ENCODE measurements around the gene NFYC.

The NFYC gene

GRCh38 chr1:40810927-40811326, 119.4 kb downstream of the NFYC start:
- no peak overlapping the region for H3K4me2 ChIP-seq
- TF ChIP-seq, protein P1, sequence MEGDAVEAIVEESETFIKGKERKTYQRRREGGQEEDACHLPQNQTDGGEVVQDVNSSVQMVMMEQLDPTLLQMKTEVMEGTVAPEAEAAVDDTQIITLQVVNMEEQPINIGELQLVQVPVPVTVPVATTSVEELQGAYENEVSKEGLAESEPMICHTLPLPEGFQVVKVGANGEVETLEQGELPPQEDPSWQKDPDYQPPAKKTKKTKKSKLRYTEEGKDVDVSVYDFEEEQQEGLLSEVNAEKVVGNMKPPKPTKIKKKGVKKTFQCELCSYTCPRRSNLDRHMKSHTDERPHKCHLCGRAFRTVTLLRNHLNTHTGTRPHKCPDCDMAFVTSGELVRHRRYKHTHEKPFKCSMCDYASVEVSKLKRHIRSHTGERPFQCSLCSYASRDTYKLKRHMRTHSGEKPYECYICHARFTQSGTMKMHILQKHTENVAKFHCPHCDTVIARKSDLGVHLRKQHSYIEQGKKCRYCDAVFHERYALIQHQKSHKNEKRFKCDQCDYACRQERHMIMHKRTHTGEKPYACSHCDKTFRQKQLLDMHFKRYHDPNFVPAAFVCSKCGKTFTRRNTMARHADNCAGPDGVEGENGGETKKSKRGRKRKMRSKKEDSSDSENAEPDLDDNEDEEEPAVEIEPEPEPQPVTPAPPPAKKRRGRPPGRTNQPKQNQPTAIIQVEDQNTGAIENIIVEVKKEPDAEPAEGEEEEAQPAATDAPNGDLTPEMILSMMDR (conservative IDR thresholded peaks at IDR 0.05; ENCODE audit: low read depth, low read length), result no peak
- no peaks in the 10 kb centered on the region for H3K36me3 ChIP-seq (ENCODE audit: insufficient read depth)
- H3K27me3 ChIP-seq (ENCODE audit: insufficient read depth, low read depth), result no peaks in the 10 kb centered on the region
- H3K4me3 ChIP-seq (IDR thresholded peaks at IDR 0.05; ENCODE audit: insufficient read depth, low read depth, low read length), result no peak overlapping the region
- no peak overlapping the region for H3K27ac ChIP-seq
- no peak overlapping the region for H2AFZ ChIP-seq (ENCODE audit: low read depth)
- H4K20me1 ChIP-seq (ENCODE audit: insufficient read depth), result no peaks in the 10 kb centered on the region
- no peaks in the 10 kb centered on the region for H3K4me1 ChIP-seq (ENCODE audit: low read depth, poor library complexity, severe bottlenecking)
- no peak overlapping the region for H3K9ac ChIP-seq
- H3K79me2 ChIP-seq (ENCODE audit: insufficient read depth, low read depth), result no peaks in the 10 kb centered on the region

GRCh38 chr1:40815420-40815819, 123.9 kb downstream of the NFYC start:
- no peak overlapping the region for H3K9ac ChIP-seq
- no peak overlapping the region for H3K4me3 ChIP-seq (IDR thresholded peaks at IDR 0.05; ENCODE audit: insufficient read depth, low read depth, low read length)
- no peak overlapping the region for H3K27ac ChIP-seq
- H4K20me1 ChIP-seq (ENCODE audit: insufficient read depth), result no peaks in the 10 kb centered on the region
- H3K4me2 ChIP-seq, result no peak overlapping the region
- no peaks in the 10 kb centered on the region for H3K27me3 ChIP-seq (ENCODE audit: insufficient read depth, low read depth)
- TF ChIP-seq, protein P1 (conservative IDR thresholded peaks at IDR 0.05; ENCODE audit: low read depth, low read length), result no peak
- no peak overlapping the region for H2AFZ ChIP-seq (ENCODE audit: low read depth)
- no peaks in the 10 kb centered on the region for H3K36me3 ChIP-seq (ENCODE audit: insufficient read depth)
- H3K79me2 ChIP-seq (ENCODE audit: insufficient read depth, low read depth), result no peaks in the 10 kb centered on the region
- no peaks in the 10 kb centered on the region for H3K4me1 ChIP-seq (ENCODE audit: low read depth, poor library complexity, severe bottlenecking)

DNA sequence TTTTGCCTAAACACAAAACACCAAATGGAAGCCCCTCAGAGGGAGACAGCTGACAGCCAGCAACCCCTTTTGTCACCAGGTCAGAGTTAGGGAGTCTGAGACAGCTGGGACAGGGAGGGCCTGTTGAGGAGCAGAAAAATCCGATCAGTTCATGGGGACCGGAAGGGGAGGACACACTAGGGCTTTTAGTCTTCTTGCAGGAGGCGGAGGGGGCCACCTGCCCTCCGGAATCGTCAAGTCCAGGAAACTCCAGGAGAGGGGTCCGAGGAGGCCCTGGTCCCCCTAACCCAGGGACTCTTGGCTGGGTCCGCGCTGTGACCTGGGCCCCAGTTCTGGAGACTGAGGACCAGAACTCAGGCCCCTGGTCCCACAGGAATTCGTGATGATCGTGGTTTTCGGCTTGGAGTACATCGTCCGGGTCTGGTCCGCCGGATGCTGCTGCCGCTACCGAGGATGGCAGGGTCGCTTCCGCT, 126.3 kb downstream of the NFYC start:
- Histone ChIP-seq H3K4me2 (no peak overlapping the region), H2AFZ (ENCODE audit: low read depth) (no peak overlapping the region), H4K20me1 (ENCODE audit: insufficient read depth) (no peaks in the 10 kb centered on the region), H3K27ac (no peak overlapping the region), H3K4me1 (ENCODE audit: low read depth, poor library complexity, severe bottlenecking) (no peaks in the 10 kb centered on the region), H3K4me3 (IDR thresholded peaks at IDR 0.05; ENCODE audit: insufficient read depth, low read depth, low read length) (no peak overlapping the region), H3K27me3 (ENCODE audit: insufficient read depth, low read depth) (no peaks in the 10 kb centered on the region), H3K36me3 (ENCODE audit: insufficient read depth) (no peaks in the 10 kb centered on the region), H3K9ac (no peak overlapping the region), H3K79me2 (ENCODE audit: insufficient read depth, low read depth) (no peaks in the 10 kb centered on the region)
- TF ChIP-seq, protein P1 (conservative IDR thresholded peaks at IDR 0.05; ENCODE audit: low read depth, low read length), result no peak

DNA sequence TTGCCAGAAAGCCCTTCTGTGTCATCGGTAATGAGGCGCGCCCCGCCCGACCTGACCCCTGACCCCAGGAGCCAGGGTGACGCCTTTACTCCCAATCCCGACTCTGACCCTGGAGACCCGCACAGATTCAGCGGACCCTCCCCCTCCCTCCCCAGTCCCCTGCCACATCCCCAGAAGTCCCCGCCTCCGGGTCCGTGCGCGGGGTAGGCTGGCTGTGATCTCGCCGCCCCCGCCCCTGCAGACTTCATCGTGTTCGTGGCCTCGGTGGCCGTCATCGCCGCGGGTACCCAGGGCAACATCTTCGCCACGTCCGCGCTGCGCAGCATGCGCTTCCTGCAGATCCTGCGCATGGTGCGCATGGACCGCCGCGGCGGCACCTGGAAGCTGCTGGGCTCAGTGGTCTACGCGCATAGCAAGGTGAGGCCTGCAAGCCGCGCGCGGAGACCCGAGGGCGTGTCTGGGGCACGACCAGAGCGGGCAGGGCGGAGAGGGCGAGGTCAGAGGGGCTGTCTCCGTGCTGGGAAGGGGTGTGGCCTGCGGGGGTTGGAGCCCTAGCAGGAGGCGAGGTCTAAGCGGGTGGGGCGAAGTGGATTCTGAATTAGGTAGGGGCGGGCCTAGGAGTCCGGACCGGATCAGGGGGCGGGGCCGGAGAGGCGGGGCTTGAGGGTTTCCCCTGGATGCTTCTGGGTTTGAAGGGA, 126.9 kb downstream of the NFYC start:
- no peak overlapping the region for H3K27ac ChIP-seq
- H3K4me3 ChIP-seq (IDR thresholded peaks at IDR 0.05; ENCODE audit: insufficient read depth, low read depth, low read length), result no peak overlapping the region
- no peak overlapping the region for H2AFZ ChIP-seq (ENCODE audit: low read depth)
- no peaks in the 10 kb centered on the region for H3K27me3 ChIP-seq (ENCODE audit: insufficient read depth, low read depth)
- no peak overlapping the region for H3K9ac ChIP-seq
- no peaks in the 10 kb centered on the region for H4K20me1 ChIP-seq (ENCODE audit: insufficient read depth)
- TF ChIP-seq, protein P1 (conservative IDR thresholded peaks at IDR 0.05; ENCODE audit: low read depth, low read length), result no peak
- H3K79me2 ChIP-seq (ENCODE audit: insufficient read depth, low read depth), result no peaks in the 10 kb centered on the region
- no peak overlapping the region for H3K4me2 ChIP-seq
- no peaks in the 10 kb centered on the region for H3K4me1 ChIP-seq (ENCODE audit: low read depth, poor library complexity, severe bottlenecking)
- H3K36me3 ChIP-seq (ENCODE audit: insufficient read depth), result no peaks in the 10 kb centered on the region

Measured in KMS-11 (cell line).